GM12874 (cell line): Measurements from ENCODE around the gene UGT1A5.

Experiments used
- TF ChIP-seq, protein P1 (sequence below): IDR thresholded peaks from 2 replicates; pipeline ENCODE4 v1.5.1; 2011; ENCODE audit warnings: low read depth, mild to moderate bottlenecking, control low read depth, low read length, moderate library complexity; ENCODE audit not compliant: insufficient read depth

The UGT1A5 gene

GRCh38 chr2:233712611-233713261 is at the start of gene UGT1A5:
Gene UGT1A5, plus strand, starts transcription at chr2:233712907. Its CDS starts 85 bp downstream, at chr2:233712992.
- TF ChIP-seq, protein P1, sequence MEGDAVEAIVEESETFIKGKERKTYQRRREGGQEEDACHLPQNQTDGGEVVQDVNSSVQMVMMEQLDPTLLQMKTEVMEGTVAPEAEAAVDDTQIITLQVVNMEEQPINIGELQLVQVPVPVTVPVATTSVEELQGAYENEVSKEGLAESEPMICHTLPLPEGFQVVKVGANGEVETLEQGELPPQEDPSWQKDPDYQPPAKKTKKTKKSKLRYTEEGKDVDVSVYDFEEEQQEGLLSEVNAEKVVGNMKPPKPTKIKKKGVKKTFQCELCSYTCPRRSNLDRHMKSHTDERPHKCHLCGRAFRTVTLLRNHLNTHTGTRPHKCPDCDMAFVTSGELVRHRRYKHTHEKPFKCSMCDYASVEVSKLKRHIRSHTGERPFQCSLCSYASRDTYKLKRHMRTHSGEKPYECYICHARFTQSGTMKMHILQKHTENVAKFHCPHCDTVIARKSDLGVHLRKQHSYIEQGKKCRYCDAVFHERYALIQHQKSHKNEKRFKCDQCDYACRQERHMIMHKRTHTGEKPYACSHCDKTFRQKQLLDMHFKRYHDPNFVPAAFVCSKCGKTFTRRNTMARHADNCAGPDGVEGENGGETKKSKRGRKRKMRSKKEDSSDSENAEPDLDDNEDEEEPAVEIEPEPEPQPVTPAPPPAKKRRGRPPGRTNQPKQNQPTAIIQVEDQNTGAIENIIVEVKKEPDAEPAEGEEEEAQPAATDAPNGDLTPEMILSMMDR, result no peak

DNA sequence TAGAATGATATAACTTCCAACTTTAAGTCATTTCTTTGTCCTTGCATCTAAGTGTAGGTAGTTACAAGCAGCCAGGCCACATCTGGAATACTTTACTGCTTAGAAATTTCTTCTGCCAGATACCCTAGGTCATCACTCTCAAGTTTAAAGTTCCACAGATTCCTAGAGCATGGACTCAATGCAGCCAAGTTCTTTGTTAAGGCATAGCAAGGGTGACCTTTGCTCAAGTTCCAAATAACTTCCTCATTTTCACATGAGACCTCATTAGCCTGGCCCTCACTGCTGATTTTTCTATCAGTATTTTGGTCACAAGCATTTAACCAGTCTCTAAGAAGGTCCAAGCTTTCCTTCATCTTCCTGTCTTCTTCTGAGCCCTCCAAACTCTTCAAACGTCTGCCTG is 48.8 kb upstream of the UGT1A5 start:
- TF ChIP-seq, protein P1, result no peak

GRCh38 chr2:233668605-233669260 is 44.0 kb upstream of the UGT1A5 start:
- TF ChIP-seq, protein P1, result no peak

DNA sequence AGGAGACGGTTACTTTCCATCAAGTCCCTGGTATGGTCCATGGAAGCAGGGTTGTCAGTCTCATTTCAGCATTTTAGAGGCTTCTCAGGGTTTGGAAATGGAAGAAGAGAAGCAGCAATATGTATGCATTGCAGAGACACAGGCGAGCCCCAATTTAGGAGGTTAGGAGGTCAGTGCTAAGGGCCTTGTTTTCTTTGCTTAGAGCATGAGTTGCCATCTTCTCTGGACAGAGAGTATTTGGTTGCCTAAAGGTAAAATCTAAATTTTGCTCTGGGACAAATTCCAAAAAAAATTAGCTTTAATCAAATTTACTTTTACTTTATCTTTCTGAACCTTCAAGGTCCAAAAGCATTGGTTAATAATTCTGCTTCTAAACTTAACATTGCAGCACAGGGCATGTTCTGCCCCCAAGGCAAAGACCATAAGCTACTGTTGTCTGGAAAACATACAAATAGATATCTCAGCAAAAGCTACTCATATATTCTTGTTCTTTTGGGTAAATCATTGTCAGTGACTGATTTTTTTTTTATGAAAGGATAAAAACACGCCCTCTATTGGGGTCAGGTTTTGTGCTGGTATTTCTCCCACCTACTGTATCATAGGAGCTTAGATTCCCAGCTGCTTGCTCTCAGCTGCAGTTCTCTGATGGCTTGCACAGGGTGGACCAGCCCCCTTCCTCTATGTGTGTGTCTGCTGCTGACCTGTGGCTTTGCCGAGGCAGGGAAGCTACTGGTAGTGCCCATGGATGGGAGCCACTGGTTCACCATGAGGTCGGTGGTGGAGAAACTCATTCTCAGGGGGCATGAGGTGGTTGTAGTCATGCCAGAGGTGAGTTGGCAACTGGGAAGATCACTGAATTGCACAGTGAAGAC is 41.2 kb upstream of the UGT1A5 start, which contains the start of gene UGT1A9:
Gene UGT1A9 (plus strand): TSS at position 609 of the 872 bp plus-strand sequence. CDS start 37 bp downstream, at position 646.
- TF ChIP-seq, protein P1, result no peak

DNA sequence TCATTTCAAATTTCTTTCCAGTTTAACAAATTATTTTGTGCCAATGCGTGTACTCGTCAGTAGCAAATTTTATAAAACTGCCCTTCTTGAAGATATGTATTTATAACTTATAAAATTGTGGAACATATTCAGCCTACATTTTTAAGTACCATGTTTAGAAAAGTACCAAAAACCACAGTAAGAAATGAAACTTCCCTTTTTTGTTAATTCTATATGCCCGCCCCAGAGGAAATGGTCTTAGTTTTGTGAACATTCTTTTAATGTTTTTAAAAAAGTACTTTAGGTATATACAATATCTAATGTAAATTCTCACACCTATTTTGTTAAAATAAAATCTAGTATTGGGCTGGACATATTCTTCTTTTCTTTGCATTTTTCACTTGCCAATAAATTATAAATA is 39.8 kb upstream of the UGT1A5 start:
- TF ChIP-seq, protein P1, result no peak

GRCh38 chr2:233673896-233674295 is 38.8 kb upstream of the UGT1A5 start:
- TF ChIP-seq, protein P1, result no peak

DNA sequence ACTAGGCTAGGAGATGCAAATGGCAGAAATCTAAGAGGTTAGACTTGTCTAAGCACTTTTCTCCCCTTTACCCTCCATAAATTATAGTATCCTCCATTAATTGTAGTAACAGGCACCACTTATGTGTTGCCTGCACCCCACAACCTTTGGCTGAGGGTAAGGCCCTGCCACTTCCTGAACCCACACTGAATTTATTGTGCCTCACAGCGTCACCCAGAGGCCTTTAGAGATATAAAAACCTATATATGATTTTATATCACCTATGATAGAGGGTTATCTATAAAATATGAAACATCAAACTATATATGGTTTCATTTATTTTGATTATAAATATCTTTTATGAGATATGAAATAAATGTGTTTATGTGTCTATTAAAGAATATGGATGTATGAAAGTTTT is 38.4 kb upstream of the UGT1A5 start:
- TF ChIP-seq, protein P1, result no peak
